PFSK-1 (cell line): ENCODE data around the gene FAR1.

ENCODE experiments used
- FOXP2 ChIP-seq: optimal IDR thresholded peaks from 2 replicates; pipeline ENCODE3; 2011; ENCODE audit warnings: borderline replicate concordance, control low read depth, inconsistent platforms; ENCODE audit not compliant: insufficient read depth; ENCODE audit errors: extremely low read length, extremely low read depth
- POLR2AphosphoS5 ChIP-seq: IDR thresholded peaks from 2 replicates; pipeline ENCODE4 v1.6.1; 2012; ENCODE audit warnings: low read depth, mild to moderate bottlenecking, control low read depth, low read length, moderate library complexity
- REST ChIP-seq, 2 experiments: IDR thresholded peaks; 2 replicates each; pipeline versions ENCODE4 v1.6.1 to v1.8.0; 2011 to 2012; ENCODE audit warnings: low read depth in 2 of 2, low read length in 2 of 2, control low read depth in 1 of 2, inconsistent platforms in 1 of 2, mild to moderate bottlenecking in 1 of 2, moderate library complexity in 1 of 2; ENCODE audit not compliant: insufficient read depth in 1 of 2
- SIN3A ChIP-seq: IDR thresholded peaks from 2 replicates; pipeline ENCODE4 v1.6.1; 2012; ENCODE audit warnings: mild to moderate bottlenecking, low read length, moderate library complexity, borderline replicate concordance; ENCODE audit not compliant: insufficient read depth
- TAF1 ChIP-seq: IDR thresholded peaks from 2 replicates; pipeline ENCODE4 v1.6.1; 2012; ENCODE audit warnings: low read length, control low read depth, borderline replicate concordance; ENCODE audit not compliant: insufficient read depth

The FAR1 gene

GRCh38 chr11:13775471-13775870 is 107.0 kb downstream of the FAR1 start:
- no peak for TF ChIP-seq POLR2AphosphoS5
- no peak for TF ChIP-seq SIN3A
- TF ChIP-seq FOXP2, result no peak
- TF ChIP-seq TAF1, result no peak
- TF ChIP-seq REST (IDR thresholded peaks at IDR 0.05; ENCODE audit: insufficient read depth in 1 of 2, low read depth in 2 of 2, low read length in 2 of 2), result no peak

DNA sequence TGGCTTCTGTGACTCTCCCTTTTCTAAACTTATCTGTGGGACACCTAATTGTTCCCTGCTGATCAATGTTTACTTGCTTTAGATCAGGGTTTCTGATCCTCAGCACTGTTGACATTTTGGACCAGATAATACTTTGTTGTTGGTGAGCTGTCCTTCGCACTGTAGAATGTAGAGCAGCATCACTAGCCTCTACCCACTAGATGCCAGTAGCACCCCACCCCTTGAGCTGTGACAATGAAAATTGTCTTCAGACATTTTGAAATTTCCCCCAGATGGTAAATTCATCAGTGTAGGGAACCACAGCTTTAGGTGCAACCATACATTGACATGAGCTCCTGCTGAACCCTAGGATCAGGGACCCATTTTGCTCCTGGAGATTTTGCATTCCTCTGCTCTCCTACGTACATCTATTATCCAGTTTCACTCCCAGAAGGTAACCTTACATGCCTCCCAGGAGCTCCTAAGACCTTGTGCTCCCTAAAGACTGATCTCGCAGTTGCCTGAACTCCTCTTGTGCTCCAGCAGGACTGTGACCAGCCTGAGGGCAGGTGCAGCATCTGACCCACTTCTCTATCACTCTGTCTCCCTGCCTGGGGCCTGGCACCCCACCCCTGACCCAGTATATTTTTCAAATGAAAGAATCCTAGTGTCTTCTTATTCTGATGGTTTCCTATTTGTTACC is 107.8 kb downstream of the FAR1 start:
- TF ChIP-seq FOXP2 (no peak), POLR2AphosphoS5 (no peak), TAF1 (no peak), REST (IDR thresholded peaks at IDR 0.05; ENCODE audit: insufficient read depth in 1 of 2, low read depth in 2 of 2, low read length in 2 of 2) (no peak), SIN3A (no peak)

- TF ChIP-seq SIN3A, result no peak
- TF ChIP-seq TAF1, result no peak
- TF ChIP-seq REST (IDR thresholded peaks at IDR 0.05; ENCODE audit: insufficient read depth in 1 of 2, low read depth in 2 of 2, low read length in 2 of 2), result no peak
- no peak for TF ChIP-seq POLR2AphosphoS5
- no peak for TF ChIP-seq FOXP2
These were observed 109.0 kb downstream of the FAR1 start for GRCh38 chr11:13777341-13777985.

- TF ChIP-seq TAF1, result no peak
- no peak for TF ChIP-seq SIN3A
- no peak for TF ChIP-seq POLR2AphosphoS5
- TF ChIP-seq REST (IDR thresholded peaks at IDR 0.05; ENCODE audit: insufficient read depth in 1 of 2, low read depth in 2 of 2, low read length in 2 of 2), result no peak
- no peak for TF ChIP-seq FOXP2
These were observed 109.9 kb downstream of the FAR1 start for GRCh38 chr11:13778345-13778744.
